Upper lobe of right lung (tissue), 1 donor: ENCODE results near the gene PTH1R. TPM values are rescaled to one million over a fixed set of nuclear protein-coding genes. Genes with fewer than 3 reads are reported as not detected.

Experiments
- ATAC-seq: fragments of 200-7000 bp; cut with Tn5 transposase; one replicate; pipeline ENCODE4 v1.9.1; 2020; ENCODE audit warnings: mild to moderate bottlenecking, moderate library complexity
- DNase-seq: peaks from one replicate; pipeline ENCODE4 v3.0.0-alpha.2; 2020
- H3K27ac ChIP-seq: fragments of 200-600 bp; one replicate; pipeline ENCODE4 v1.8.0; 2022
- H3K27me3 ChIP-seq: fragments of 200-600 bp; one replicate; pipeline ENCODE4 v1.8.0; 2022; ENCODE audit warnings: mild to moderate bottlenecking
- H3K36me3 ChIP-seq: fragments of 200-600 bp; one replicate; pipeline ENCODE4 v1.8.0; 2022
- H3K4me1 ChIP-seq: fragments of 200-600 bp; one replicate; pipeline ENCODE4 v1.8.0; 2022
- H3K4me3 ChIP-seq: fragments of 200-600 bp; one replicate; pipeline ENCODE4 v1.8.0; 2022; ENCODE audit warnings: mild to moderate bottlenecking
- H3K9me3 ChIP-seq: fragments of 200-600 bp; one replicate; pipeline ENCODE4 v1.8.0; 2022
- CTCF ChIP-seq: fragments of 200-600 bp; IDR thresholded peaks from one replicate; pipeline ENCODE4 v1.8.0; 2022; ENCODE audit warnings: antibody characterized with exemption
- intact Hi-C: fragments of 100-400 bp; cut with DNase I; formaldehyde crosslinking; loops from one replicate; pipeline ENCODE4 v1.11.0; 2022
- total RNA-seq: library from RNA; stranded (reverse); fragmentation: NEBNext Ultra II Directional; extraction: Animal tissue kit (Norgen Biotek cat#: 25700); gene quantifications from one replicate; pipeline ENCODE4 v1.2.1, GENCODE V29; 2021
- donor health status: DM: no; HTN: yes; CAD: no; lungs with severe emphysema.

Gene PTH1R
- total RNA-seq, 1 donor from 2014 or later = 14.9 TPM

GRCh38 chr3:46854555-46854991 lies 22.9 kb upstream of the PTH1R start:
- H3K36me3 ChIP-seq = no peaks in the 10 kb centered on the region
- no peaks in the 10 kb centered on the region for H3K9me3 ChIP-seq
- DNase-seq (peak; percentile 30), ATAC-seq (no peak)
- H3K4me3 ChIP-seq = no peak overlapping the region
- no peaks in the 10 kb centered on the region for H3K4me1 ChIP-seq
- intact Hi-C loops = no loop called here
- TF ChIP-seq CTCF = no peak
- no peaks in the 10 kb centered on the region for H3K27me3 ChIP-seq
- no peak overlapping the region for H3K27ac ChIP-seq

- Histone ChIP-seq H3K9me3 (no peaks in the 10 kb centered on the region), H3K27ac (no peak overlapping the region), H3K4me3 (no peak overlapping the region), H3K27me3 (no peaks in the 10 kb centered on the region), H3K4me1 (no peaks in the 10 kb centered on the region), H3K36me3 (no peaks in the 10 kb centered on the region)
- DNase-seq (peak; percentile 52), ATAC-seq (no peak)
- intact Hi-C loops = no loop called here
- no peak for TF ChIP-seq CTCF
Observed at GRCh38 chr3:46856576-46857471, 20.7 kb upstream of the PTH1R start.

- H3K27me3 ChIP-seq = no peaks in the 10 kb centered on the region
- no peaks in the 10 kb centered on the region for H3K9me3 ChIP-seq
- peak; percentile 53 for DNase-seq
- no peak overlapping the region for H3K4me3 ChIP-seq
- no peak for ATAC-seq
- no peaks in the 10 kb centered on the region for H3K36me3 ChIP-seq
- TF ChIP-seq CTCF = no peak
- no peak overlapping the region for H3K27ac ChIP-seq
- intact Hi-C loops = no loop called here
- H3K4me1 ChIP-seq = no peaks in the 10 kb centered on the region
Observed at GRCh38 chr3:46857485-46858341, 19.8 kb upstream of the PTH1R start.

GRCh38 chr3:46858456-46858855 lies 19.1 kb upstream of the PTH1R start:
- H3K27ac ChIP-seq = no peak overlapping the region
- no peak for TF ChIP-seq CTCF
- H3K9me3 ChIP-seq = no peaks in the 10 kb centered on the region
- H3K4me1 ChIP-seq = no peaks in the 10 kb centered on the region
- no peak for ATAC-seq
- DNase-seq = peak; percentile 53
- intact Hi-C loops = no loop called here
- H3K36me3 ChIP-seq = no peaks in the 10 kb centered on the region
- no peak overlapping the region for H3K4me3 ChIP-seq
- H3K27me3 ChIP-seq = no peaks in the 10 kb centered on the region

- Histone ChIP-seq H3K36me3 (no peaks in the 10 kb centered on the region), H3K4me1 (no peaks in the 10 kb centered on the region), H3K27ac (no peak overlapping the region), H3K4me3 (no peak overlapping the region), H3K9me3 (no peaks in the 10 kb centered on the region), H3K27me3 (no peaks in the 10 kb centered on the region)
- DNase-seq = peak; percentile 39
- TF ChIP-seq CTCF = no peak
- ATAC-seq = no peak
- intact Hi-C loops = no loop called here
Observed at GRCh38 chr3:46859001-46859710, 18.4 kb upstream of the PTH1R start.
